HEK293T (cell line): ENCODE results near the gene ABHD12B.

ENCODE experiments used
- CTCF ChIA-PET: fragments of 350-600 bp; formaldehyde crosslinking; extraction: SDS; loops from one replicate; lab custom pipeline; 2021; ENCODE audit warnings: antibody characterized with exemption, inconsistent platforms; lab: Yijun Ruan, JAX
- POLR2A ChIA-PET: fragments of 350-600 bp; formaldehyde crosslinking; extraction: SDS; loops from one replicate; lab custom pipeline; 2020; ENCODE audit warnings: antibody characterized with exemption, inconsistent platforms; lab: Yijun Ruan, JAX
- DNase-seq: peaks from one replicate; pipeline ENCODE4 v3.0.0; 2012; ENCODE audit warnings: mixed read lengths; ENCODE audit errors: extremely low spot score
- ARNT ChIP-seq: fragments of 450-650 bp; IDR thresholded peaks from 2 replicates; pipeline ENCODE4 v1.6.1; 2017; ENCODE audit warnings: mild to moderate bottlenecking
- BHLHE40 ChIP-seq: fragments of 450-650 bp; IDR thresholded peaks from 2 replicates; pipeline ENCODE4 v1.6.1; 2016; ENCODE audit warnings: mild to moderate bottlenecking, moderate library complexity, borderline replicate concordance
- CTBP1 ChIP-seq: fragments of 450-650 bp; IDR thresholded peaks from 2 replicates; pipeline ENCODE4 v1.6.1; 2016; ENCODE audit warnings: borderline replicate concordance
- ELF4 ChIP-seq: fragments of 450-650 bp; IDR thresholded peaks from 2 replicates; pipeline ENCODE4 v1.6.1; 2017; ENCODE audit warnings: antibody characterized with exemption
- FOXA1 ChIP-seq: fragments of 450-650 bp; IDR thresholded peaks from 2 replicates; pipeline ENCODE4 v1.6.1; 2016; ENCODE audit warnings: mild to moderate bottlenecking
- FOXK2 ChIP-seq: fragments of 450-650 bp; IDR thresholded peaks from 2 replicates; pipeline ENCODE4 v1.6.1; 2016; ENCODE audit warnings: mild to moderate bottlenecking
- FOXM1 ChIP-seq: fragments of 450-650 bp; IDR thresholded peaks from 2 replicates; pipeline ENCODE4 v1.6.1; 2017; ENCODE audit warnings: mild to moderate bottlenecking, borderline replicate concordance
- HDGF ChIP-seq: fragments of 450-650 bp; IDR thresholded peaks from 2 replicates; pipeline ENCODE4 v1.6.1; 2017; ENCODE audit warnings: antibody characterized with exemption, borderline replicate concordance
- L3MBTL2 ChIP-seq: fragments of 450-650 bp; conservative IDR thresholded peaks from 2 replicates; pipeline ENCODE4 v1.6.1; 2016; ENCODE audit warnings: mild to moderate bottlenecking
- LEF1 ChIP-seq: fragments of 450-650 bp; IDR thresholded peaks from 2 replicates; pipeline ENCODE4 v1.6.1; 2017; ENCODE audit warnings: mild to moderate bottlenecking, borderline replicate concordance
- NFRKB ChIP-seq: fragments of 450-650 bp; IDR thresholded peaks from 2 replicates; pipeline ENCODE4 v1.6.1; 2016; ENCODE audit warnings: mild to moderate bottlenecking, moderate library complexity
- PKNOX1 ChIP-seq: fragments of 450-650 bp; IDR thresholded peaks from 2 replicates; pipeline ENCODE4 v1.6.1; 2016
- SP1 ChIP-seq: fragments of 450-650 bp; IDR thresholded peaks from 2 replicates; pipeline ENCODE4 v1.6.1; 2017
- SUZ12 ChIP-seq: fragments of 450-650 bp; IDR thresholded peaks from 2 replicates; pipeline ENCODE4 v1.6.1; 2016; ENCODE audit warnings: mild to moderate bottlenecking
- TARDBP ChIP-seq: fragments of 450-650 bp; IDR thresholded peaks from 2 replicates; pipeline ENCODE4 v1.6.1; 2016
- ZNF384 ChIP-seq: fragments of 450-650 bp; IDR thresholded peaks from 2 replicates; pipeline ENCODE4 v1.6.1; 2016

Gene ABHD12B

GRCh38 chr14:50928002-50928635 is 56.3 kb downstream of the ABHD12B start:
- no peak for DNase-seq

GRCh38 chr14:50929506-50929905 is 57.7 kb downstream of the ABHD12B start:
- POLR2A ChIA-PET: no interaction called here
- TF ChIP-seq NFRKB (no peak), ZNF384 (no peak), LEF1 (no peak), FOXA1 (no peak), ARNT (no peak), HDGF (no peak), SP1 (no peak), FOXK2 (no peak), TARDBP (no peak), SUZ12 (no peak), PKNOX1 (no peak), CTBP1 (no peak), ELF4 (no peak), FOXM1 (no peak), BHLHE40 (no peak), L3MBTL2 (no peak)
- CTCF ChIA-PET: no interaction called here
- no peak for DNase-seq

More at GRCh38 chr14:50928002-50928635, 56.3 kb downstream of the ABHD12B start:
- ChIA-PET CTCF (interaction anchor here (0.7 kb wide), 1 partner anchor 1472 kb away, joined by 3 read pairs; no protein-coding TSS in a partner anchor), POLR2A (interaction anchor here (0.7 to 1.7 kb wide), 2 partner anchors 16 to 167 kb away, joined by 3 read pairs; partner anchors contain the start of genes PYGL and TRIM9)
- TF ChIP-seq ARNT: no peak
- TF ChIP-seq HDGF: no peak
- no peak for TF ChIP-seq BHLHE40
- TF ChIP-seq ELF4: no peak
- no peak for TF ChIP-seq SUZ12
- no peak for TF ChIP-seq L3MBTL2
- no peak for TF ChIP-seq NFRKB
- no peak for TF ChIP-seq FOXM1
- TF ChIP-seq FOXA1: no peak
- TF ChIP-seq FOXK2: no peak
- no peak for TF ChIP-seq TARDBP
- TF ChIP-seq CTBP1: no peak
- TF ChIP-seq LEF1: no peak
- no peak for TF ChIP-seq ZNF384
- no peak for TF ChIP-seq PKNOX1
- no peak for TF ChIP-seq SP1

DNA sequence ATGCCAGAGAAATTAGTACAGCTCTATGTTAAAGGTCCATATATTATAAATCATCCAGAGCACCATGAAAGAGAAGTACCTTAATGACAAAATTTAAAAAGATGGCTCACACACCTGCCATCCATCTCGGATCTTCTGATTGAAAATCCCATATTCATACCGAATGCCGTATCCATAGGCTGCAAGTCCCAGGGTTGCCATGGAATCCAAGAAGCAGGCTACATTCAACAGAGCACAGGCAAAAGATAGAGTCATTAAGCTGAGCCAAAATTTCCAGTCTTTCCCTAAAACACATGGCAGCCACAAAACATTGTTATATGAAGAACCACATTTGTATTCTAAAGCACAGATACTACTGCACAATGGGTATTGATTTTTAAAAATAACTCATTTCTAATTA is 59.7 kb downstream of the ABHD12B start:
- TF ChIP-seq L3MBTL2 (no peak), SP1 (no peak)

DNA sequence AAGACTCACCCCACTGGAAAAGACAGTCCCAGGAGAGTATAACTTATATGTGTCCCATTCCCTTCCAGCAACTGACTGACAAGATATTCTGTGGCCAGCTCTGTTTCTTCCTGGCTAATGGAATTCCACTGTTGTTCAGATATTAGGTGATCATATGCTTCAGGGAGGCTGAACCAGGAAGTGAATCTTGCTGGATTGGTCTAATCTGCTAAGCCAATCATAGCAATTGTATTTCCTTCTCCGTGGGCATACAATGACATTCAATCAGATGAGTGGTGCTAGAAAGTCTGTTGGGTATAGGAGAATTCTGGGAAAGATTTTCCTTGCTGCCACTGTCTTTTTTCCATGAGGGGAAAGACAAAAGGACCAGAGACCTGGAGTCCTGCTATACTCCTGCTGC is 60.3 kb downstream of the ABHD12B start:
- no peak for DNase-seq
- POLR2A ChIA-PET: interaction anchor here (1.7 kb wide), 1 partner anchor 12 kb away, joined by 15 read pairs; the partner anchor contains the start of gene PYGL
- CTCF ChIA-PET: no interaction called here
- TF ChIP-seq FOXK2 (no peak), PKNOX1 (no peak), FOXM1 (no peak), L3MBTL2 (no peak), LEF1 (no peak), ARNT (no peak), TARDBP (no peak), NFRKB (no peak), SUZ12 (no peak), BHLHE40 (no peak), ELF4 (no peak)

More for the DNA sequence above, 59.7 kb downstream of the ABHD12B start:
- no peak for DNase-seq
- ChIA-PET CTCF (no interaction called here), POLR2A (interaction anchor here (1.7 kb wide), 1 partner anchor 12 kb away, joined by 15 read pairs; the partner anchor contains the start of gene PYGL)

- POLR2A ChIA-PET: interaction anchor here (1.7 kb wide), 1 partner anchor 11 kb away, joined by 15 read pairs; the partner anchor contains the start of gene PYGL
- CTCF ChIA-PET: interaction anchor here (0.6 kb wide), 1 partner anchor 45 kb away, joined by 3 read pairs; no protein-coding TSS in a partner anchor
- DNase-seq: no peak
- TF ChIP-seq LEF1 (no peak), SP1 (no peak), NFRKB (no peak), SUZ12 (no peak), CTBP1 (no peak), ZNF384 (no peak), BHLHE40 (no peak), FOXA1 (no peak), TARDBP (no peak), FOXM1 (no peak), ELF4 (no peak), PKNOX1 (no peak), HDGF (no peak), L3MBTL2 (no peak), FOXK2 (no peak), ARNT (no peak)
Observed at GRCh38 chr14:50932592-50933495, 61.0 kb downstream of the ABHD12B start.
